DMS114 treated with DMSO at 0.1 percent for 48 hours (cell line): Measurements from ENCODE around the gene TSPAN14.

Source experiments
- DNase-seq: peaks from one replicate; lab custom pipeline; 2025; ENCODE audit not compliant: unreplicated experiment; lab: John Stamatoyannopoulos, UW

TSPAN14 gene

DNA sequence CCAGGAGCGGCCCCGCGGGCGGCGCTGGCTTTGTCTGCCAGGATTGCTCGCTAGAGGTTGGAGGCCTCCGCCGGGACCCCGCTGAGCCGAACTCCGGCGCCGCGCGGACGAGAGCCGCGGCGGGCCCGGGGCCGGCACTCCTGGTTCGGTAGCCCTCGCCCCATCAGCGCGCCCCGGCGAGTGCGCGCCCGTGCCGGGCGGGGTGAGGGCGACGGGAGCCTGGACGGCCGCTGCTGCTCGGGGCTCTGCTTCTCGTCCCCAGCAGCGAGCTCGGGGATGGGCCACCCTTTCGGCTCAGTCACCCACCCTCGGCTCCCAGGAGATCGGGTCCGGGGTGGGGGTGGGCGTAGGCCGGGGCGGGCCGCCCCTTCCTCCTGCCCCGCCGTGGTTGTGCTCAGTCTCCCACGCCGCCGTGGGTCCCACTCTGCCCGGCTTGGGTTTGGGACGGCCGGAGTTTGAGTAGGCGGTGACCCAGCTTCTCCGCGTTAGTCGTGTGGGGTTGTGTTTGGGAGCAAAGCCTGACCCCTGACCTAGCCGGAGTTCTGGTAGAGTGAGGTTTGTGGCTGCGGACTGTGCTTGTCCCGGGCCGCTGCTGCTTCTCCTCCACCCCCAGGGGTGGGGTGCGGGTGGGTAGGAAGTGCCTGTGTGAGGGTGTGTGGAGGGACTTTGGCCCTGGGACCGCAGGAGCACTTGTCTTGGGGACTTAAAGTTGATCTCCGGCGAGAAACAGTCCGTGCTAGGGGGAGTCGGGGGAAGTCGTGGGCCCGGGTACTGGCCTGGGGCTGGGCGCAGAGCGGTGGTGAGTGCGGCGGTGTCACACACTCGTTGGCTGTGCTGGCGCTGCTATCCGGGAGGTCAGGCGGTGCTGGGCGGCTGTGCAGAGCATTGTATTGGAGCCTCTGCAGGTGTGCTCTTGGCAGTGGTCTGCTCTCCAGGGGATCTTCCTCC is 677 bp downstream of the TSPAN14 start:
- DNase-seq: no peak

DNA sequence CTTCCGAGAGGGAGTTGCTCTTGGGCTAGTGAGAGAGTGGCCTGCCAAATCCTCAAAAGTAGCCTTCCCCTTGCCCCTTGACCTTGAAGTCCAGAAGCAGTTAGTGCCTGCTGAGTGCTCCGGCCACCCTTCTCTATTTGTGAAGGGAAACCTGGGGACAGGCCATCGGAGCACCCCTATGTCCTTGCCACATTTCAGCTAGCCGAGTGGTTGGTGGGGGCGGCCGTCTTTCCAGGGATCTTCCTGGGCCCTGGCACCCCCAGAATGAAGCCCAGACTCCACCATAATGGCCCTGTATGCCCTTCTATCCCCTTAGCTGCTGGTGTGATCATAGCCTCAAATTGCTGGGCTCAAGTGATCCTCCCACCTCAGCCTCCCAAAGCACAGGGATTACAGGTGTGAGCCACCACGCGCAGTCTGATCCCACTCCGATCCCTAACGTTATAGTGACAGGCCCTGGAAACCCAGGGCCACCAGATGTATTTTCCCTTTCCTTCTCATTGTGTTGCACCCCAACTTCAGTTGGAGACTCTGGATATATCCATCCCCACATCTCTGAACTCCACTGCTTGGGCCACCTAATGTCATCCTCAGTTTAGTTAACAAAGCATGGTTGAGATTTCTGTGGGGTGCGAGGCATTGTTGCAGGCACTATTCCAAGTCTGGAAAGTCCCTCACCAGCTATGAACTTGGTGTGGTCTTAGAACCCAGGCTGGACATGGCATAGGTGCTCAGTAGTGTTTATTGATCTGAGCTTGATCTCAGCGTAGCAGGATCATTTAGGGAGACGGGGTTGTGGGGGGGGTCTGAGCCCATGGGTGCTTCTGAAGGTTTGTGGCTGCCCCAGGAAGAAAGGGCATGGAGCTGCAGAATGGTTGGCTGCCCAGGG is 1.6 kb downstream of the TSPAN14 start:
- DNase-seq: no peak

DNA sequence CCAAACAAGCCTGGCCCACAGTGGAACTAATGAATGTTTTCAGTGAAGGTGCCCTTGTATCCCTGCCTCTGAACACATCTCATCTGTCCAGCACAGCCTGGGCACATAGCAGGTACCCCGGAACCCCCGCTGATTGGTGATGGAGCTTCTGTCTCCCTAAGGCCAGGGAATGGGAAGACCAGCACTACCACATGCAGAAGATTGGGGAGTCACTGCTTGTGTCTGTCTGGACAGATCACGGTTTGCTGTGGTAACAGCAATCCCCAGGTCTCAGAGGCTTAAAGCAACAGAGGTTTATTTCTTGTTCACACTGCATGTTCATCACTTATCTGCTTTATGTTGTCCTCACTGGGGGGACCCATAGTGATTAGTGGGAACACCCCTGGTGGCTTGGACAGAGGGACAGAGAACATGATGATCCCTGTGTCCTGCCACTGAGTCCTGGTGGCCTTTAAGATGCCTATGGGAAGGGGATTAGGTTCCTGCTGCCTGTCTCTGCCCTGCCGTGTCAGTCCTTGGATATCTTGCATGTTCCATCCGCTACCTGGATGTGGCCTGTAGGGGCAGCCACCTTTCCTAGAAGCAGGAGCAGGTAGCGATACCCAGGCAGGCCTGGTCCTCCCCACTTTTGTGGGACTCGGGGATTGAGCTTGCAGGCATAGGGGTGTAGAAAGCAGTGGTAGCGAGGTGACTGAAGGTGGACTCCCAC is 3.6 kb downstream of the TSPAN14 start:
- DNase-seq: no peak

DNA sequence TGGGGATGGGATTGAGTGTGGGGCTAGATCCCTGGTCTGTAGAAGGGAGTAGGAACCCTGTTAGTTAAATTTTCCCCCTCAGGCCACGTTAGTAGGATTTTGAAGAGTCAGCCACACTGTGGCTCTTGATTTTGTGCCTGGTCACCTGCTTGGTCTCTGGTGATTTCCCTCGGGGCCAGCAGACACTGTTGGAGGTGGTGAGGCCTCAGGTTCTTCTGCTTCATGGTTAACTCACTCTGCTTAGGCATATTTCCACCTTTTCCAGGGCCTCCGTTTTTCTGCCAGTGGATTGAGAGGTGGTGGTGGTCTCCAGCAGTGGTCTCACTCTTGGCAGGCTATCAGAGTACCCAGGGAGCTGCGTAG is 4.1 kb downstream of the TSPAN14 start:
- no peak for DNase-seq

DNA sequence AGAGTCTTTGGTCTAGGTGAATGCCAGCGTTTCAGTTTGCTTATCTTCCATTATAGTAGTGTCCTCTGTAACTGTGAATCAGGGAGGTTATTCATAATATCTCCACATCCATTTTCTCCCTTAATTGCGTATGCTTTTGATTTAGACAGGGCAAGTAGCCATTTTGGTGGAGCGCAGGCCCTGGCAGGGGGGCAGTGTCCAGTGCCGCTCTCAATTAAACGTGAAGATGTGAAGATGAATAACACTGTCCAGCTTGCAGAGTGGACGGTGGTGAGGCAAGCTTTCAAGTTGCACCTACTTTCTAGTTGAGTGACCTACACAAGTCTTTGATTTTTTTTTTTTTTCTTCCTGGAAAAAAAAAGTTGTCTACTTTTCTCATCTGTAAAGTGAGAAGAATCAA is 4.5 kb downstream of the TSPAN14 start:
- no peak for DNase-seq

DNA sequence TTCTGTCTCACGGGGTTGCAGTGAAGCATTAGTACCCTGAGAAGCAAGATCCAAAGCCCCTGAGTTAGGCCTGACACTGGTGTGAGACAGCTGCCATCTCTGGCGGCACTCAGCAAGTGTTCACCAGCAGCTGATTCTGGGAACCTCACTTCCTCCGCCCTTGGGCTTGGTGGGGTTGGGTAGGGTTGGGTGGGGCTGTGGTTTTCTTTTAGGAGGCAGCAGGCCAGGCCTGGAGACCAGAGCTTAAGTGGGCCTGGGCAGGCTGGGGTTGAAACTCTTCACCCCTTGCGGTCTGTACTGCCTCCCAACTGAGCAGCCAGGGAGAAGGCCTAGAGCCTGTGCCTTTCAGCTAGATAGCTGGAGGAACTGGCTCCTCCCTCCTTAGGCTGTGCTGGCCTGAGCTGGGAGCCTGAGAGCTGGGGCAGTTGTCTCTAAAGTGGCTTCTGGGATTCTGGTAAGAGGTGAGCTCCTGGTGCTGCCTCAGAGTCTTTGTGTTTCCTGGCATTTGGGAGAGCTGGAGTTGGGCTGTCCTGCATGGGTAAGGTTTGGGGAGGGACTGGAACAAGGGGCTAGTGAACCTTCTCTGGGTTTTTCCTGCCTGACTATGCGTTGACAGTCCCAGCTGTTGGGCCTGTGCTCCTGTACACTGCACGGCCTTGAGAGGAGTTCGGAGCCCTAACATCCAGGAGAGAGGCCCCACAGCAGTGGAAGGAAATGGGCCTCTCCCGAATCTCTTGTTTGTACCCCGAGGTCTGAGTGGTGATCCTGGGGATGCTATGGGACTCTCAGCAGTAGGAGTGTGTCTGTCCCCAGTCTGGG is 5.1 kb downstream of the TSPAN14 start:
- DNase-seq: no peak

DNA sequence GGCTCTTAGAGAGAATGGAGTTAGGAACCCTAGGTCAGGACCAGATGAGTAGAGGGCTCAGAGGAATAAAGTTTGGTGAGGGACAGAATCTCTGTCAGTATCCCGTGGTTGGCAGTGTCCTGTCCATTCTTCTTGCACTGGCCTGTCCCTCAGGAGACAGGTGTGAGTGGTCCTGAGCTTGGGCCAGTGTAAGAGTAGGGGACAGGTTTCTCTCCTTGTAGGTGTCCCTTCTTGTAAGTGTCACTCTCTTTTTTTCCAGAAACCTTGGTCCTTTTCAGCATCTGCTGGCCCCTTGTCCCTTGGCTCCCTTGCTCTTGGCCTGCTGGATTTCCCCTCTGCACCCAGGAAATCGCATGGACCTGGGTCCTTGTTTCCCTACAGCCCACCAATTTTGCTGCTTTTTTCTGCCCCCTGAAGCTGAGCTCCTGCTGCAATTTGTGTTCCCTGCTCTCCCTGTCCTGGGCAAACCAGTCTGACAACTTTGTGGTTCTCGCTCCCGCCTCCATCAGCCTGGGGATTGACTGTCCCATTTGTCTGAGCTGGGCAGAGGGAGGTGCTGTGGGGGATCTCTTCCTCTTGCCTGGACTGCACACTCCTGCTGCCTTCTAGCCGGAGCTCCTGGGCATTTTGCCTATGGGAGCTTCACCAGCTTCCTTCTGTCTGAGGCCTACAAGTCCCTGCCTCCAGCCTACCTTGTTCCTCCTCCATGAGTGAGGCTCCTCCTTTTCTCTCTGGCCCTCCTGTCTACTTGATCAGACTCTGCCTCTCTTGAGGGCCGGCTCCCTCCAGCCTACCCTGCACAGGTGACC is 6.5 kb downstream of the TSPAN14 start:
- DNase-seq: no peak

DNA sequence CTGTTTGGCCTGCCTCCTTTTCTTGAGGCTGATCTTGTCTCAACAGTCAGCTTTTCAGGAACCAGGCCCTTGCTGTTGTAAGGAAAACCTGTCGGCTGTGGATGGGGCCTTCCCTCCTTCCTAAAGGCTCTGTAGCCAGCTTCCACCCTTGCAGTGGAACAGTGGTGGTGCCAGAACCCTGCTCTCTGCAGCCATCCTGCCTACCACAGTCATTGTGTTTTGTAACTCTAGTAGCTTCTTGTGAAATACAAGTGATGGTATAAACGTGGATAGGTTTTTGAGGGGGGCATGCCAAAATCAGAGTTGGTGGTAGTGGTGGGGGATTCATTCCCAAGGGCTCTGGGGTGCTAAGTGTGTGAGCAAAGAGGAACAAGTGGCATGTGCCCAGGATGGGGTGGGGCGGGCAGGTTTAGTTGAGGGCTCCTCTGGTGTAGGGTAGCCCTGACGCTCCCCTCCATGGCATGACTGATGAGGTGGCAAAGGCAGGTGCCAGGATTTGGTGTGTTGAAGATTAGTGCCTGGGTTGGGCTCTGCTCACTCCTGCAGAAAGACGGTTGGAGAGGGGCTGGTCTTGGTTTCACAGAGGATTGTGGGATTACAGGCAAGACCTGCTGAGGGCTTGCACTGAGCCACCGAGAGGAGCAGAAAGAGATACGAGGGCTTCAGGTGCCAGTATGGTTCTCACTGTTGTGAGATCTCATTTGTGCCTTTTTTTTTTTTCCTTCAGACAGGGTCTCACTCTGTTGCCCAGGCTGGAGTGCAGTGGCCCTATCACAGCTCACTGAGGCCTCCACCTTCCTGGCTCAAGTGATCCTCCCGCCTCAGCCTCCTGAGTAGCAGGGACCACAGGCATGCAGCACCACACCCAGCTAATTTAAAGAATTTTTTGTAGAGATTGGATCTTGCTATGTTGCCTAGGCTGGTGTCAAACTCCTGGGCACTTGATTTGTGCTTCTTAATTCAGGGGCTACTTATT is 7.4 kb downstream of the TSPAN14 start:
- no peak for DNase-seq

DNA sequence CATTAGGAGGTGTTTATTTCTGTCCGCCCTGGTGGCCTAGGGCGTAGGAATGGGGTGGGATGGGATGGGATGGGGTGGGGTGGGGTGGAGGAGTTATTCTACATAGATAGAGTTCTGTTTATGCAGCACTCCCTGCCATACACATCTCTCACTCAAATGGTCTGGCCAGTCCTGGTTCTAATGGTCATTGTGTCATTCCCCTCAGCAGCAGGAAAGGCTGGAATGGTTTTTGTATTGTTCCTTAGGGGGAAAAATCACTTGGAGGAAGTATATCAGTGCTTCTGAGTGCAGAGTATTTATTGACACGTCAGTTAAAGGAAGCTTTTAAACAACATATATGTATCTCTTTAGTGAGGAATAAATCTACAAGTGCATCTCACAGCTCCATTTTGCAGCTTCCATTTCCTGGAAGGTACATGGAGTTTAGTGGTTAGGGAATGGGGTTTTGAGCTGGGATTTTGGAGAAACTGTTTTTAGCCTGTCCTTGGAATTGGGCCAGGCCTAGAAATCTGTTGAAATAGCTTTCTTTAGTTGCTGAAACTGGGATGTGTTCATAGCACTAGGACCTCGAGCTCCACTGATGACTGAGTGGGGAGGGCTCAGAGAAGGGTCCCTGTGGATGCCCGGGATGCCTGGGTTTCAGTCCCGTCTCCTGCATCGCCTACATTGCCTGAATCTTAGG is 8.3 kb downstream of the TSPAN14 start:
- DNase-seq: no peak

DNA sequence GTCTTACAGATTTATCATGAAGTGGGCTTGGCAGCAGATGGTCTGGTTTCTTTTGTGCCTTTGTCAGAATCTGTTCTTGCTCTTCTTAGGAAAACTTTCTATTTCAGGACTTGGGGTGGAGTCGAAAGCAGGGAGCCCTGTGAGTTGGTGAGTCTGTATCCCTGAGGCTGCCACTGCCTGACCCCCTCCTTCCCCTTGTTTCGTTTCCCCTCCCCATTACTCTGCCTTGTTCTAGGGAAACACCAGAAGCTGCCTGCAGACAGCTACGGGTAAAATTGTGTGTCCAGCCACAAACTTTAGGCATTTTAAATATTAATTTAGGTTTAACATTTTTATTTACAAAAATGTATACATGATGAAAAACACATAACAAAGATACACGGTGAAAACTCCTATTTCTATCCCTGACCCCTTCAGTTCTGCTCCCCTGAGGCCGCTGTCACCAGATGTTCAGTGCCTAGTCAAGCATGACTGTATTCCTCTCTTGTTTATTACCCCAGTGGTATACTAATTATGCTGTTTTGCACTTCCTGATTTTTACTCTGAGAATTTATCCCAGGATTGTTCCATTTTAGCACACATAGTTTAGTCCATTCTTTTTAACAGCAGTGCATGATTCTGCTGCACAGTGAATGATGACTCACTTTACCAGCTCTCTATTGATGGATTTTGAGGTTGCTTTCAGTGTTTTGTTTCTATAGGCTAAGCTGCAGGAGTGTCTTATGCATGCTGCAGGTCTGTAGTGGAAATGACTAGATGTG is 9.1 kb downstream of the TSPAN14 start:
- no peak for DNase-seq

DNA sequence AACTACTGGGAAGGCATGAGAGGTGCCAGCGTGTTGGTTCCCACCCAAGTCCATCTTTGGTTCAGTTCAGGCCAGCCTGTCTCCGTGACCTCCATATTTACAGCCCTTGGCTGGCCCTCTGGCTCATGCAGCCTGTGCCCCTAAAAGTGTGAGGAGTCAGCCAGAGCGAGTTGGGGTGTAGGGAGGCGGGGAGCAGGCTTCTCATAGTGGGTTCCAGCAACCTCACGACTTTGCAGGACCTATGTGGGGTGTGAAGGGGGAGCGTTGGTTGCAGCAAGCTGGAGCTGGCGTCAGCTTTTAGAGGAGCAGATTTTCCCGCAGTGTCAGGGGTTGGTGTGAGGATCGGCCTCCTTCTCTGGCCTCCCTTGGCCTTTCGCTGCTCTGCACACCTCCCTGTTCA is 9.8 kb downstream of the TSPAN14 start:
- no peak for DNase-seq

DNA sequence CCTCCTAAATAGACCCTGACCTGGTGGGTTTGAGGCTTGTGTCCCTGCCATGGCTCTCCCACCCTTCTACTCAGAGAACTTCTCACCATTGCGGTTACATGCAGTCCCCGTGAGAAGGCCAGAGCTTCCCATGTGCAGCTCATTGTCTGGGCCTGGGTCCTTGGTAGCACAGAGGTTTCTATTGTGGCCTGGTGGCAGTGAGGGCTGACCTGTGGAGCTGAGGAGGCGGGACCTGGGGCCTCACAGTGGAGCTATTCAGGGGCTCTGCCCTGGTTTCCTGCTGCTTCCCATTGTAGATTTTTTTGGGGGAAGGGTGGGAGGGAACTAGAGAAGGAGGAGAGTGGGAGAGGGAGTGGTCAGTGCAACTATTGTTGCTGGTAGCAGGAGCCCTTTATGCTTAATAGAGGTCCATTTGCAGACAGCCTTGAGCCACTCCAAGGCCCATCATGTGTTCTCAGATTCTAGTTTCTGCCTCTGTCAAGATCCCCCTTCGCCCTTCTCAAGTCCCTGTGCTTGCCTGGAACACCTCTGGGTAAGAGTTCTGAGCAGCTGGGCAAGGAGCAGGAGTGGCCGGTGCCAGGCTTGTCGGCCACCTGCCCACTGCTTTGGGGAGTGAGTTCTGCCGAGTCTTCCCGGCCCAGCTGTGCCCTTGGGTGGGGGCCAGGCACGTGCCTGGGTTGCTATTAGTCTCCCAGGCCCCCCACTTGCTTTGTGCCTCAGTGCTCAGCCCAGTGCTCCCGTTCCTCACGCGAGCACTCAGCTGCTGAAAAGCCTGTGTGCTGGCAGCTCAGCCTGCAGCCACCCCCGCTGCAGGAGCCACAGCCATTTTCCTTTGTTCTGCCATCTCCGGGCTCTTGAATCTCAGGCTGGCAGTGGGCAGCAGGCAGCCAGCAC is 10.7 kb downstream of the TSPAN14 start:
- no peak for DNase-seq

DNA sequence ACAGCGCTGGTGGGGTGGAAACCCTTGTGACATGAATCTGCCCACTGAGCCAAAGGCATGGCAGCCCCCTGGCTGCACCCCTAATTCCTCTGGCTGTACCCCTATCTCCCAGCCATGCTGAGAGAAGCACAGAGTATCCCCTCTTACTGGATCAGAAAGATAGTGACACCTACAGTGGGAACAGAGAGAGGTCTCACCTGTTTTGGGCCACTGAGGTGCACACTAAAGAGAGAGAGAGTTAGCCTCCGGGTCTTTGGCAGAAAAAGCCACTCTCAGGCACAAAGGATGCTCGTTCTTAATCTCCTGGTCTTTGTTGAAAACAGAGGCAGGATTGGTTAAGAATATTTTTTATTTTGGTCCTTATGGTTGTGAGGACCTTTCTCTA is 11.3 kb downstream of the TSPAN14 start:
- no peak for DNase-seq

DNA sequence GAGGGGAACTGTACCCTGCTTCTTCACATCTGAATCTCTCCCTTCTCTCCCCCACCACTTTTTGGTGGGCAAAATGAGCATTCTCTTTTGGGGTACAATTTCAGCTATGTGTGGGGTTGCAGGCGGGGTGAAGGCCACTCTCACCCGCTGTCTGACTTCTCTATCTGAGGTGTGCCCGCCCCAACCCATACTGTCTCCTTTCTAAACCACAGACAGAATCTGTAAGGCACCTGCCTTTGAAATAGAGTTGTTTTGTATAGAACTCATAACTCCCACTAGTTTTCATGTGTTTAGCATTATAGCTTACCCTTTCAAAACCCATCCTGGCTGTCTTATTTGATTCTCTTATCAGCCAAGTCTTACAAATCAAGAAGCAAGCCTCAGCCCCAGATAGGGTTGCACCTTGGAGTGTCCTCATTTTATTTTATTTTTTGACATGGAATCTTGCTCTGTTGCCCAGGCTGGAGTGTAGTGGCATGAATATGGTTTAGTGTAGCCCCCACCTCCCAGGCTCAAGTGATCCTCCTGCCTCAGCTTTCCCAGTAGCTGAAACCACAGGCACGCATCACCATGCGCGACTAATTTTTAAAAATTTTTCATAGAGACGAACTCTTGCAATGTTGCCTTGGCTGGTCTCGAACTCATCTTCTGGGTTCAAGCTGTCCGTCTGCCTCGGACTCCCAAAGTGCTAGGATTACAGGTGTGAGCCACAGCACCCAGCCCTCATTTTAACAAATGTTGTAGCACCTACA is 11.9 kb downstream of the TSPAN14 start:
- DNase-seq: no peak

DNA sequence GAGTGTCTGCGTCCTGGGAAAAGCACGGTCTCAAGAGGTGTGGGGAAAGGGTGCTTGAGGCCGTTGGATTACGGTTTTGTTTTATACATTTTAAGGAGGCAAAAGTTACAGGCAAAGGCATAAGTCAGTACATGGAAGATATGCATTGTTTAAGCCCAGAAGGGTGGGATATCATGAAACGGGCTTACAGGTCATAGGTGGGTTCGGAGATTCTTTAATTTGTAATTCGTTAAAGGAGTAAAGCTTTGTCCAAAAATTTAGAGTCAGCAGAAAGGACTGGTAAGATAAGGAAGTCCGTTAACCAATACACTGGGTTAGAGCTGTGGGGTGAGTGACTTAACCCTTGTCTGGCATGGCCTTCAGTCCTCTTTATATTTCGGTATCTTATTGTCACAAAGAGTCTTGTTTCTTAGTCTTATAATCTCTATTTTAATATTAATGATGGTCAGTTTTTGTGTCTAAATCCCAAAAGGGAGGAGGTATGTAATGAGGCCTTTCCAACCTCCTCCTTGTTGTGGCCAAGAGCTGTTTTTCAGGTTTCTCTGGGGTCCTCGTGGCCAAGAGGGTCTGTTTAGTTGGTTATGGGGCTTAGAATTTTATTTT is 12.7 kb downstream of the TSPAN14 start:
- no peak for DNase-seq
